Lower lobe of right lung (tissue), 2 donors: ENCODE results near the gene CARS1. TPM values are rescaled to one million over a fixed set of nuclear protein-coding genes. Genes with fewer than 3 reads are reported as not detected.

Experiments
- ATAC-seq, 2 donors: fragments of 200-7000 bp; cut with Tn5 transposase; one replicate each; pipeline ENCODE4 v1.9.1; 2020 to 2022; ENCODE audit warnings: mild to moderate bottlenecking in 2 of 2, moderate library complexity in 2 of 2
- DNase-seq: peaks from one replicate; pipeline ENCODE4 v3.0.0-alpha.2; 2020
- H3K27ac ChIP-seq: fragments of 200-600 bp; one replicate; pipeline ENCODE4 v1.8.0; 2022
- H3K27me3 ChIP-seq: fragments of 200-600 bp; one replicate; pipeline ENCODE4 v1.8.0; 2022; ENCODE audit warnings: low read depth
- H3K36me3 ChIP-seq: fragments of 200-600 bp; one replicate; pipeline ENCODE4 v1.8.0; 2022; ENCODE audit warnings: mild to moderate bottlenecking
- H3K4me1 ChIP-seq: fragments of 200-600 bp; one replicate; pipeline ENCODE4 v1.8.0; 2022
- H3K4me3 ChIP-seq: fragments of 200-600 bp; one replicate; pipeline ENCODE4 v1.8.0; 2022; ENCODE audit warnings: mild to moderate bottlenecking
- H3K9me3 ChIP-seq: fragments of 200-600 bp; one replicate; pipeline ENCODE4 v1.8.0; 2022
- intact Hi-C: fragments of 100-400 bp; cut with DNase I; formaldehyde crosslinking; loops from one replicate; pipeline ENCODE4 v1.11.0; 2022
- total RNA-seq: library from RNA; stranded (reverse); fragmentation: NEBNext Ultra II Directional; extraction: Animal tissue kit (Norgen Biotek cat#: 25700); gene quantifications from one replicate; pipeline ENCODE4 v1.2.1, GENCODE V29; 2021
- TF ChIP-seq, protein P1 (sequence below): fragments of 200-600 bp; IDR thresholded peaks from one replicate; pipeline ENCODE4 v1.8.0; 2022; ENCODE audit warnings: antibody characterized with exemption, mild to moderate bottlenecking
- donor health status: DM: no; HTN: yes; CAD: no; lungs with severe emphysema.

The CARS1 gene
- total RNA-seq, 1 donor from 2014 or later = 40.2 TPM

- ATAC-seq (no peak), DNase-seq (no peak)
- Histone ChIP-seq H3K4me3 (no peak overlapping the region), H3K9me3 (no peaks in the 10 kb centered on the region), H3K27ac (no peak overlapping the region), H3K27me3 (no peaks in the 10 kb centered on the region), H3K36me3 (peaks cover 30% of the 10 kb centered on the region), H3K4me1 (peaks cover 38% of the 10 kb centered on the region)
- intact Hi-C loops = no loop called here
- TF ChIP-seq, protein P1, sequence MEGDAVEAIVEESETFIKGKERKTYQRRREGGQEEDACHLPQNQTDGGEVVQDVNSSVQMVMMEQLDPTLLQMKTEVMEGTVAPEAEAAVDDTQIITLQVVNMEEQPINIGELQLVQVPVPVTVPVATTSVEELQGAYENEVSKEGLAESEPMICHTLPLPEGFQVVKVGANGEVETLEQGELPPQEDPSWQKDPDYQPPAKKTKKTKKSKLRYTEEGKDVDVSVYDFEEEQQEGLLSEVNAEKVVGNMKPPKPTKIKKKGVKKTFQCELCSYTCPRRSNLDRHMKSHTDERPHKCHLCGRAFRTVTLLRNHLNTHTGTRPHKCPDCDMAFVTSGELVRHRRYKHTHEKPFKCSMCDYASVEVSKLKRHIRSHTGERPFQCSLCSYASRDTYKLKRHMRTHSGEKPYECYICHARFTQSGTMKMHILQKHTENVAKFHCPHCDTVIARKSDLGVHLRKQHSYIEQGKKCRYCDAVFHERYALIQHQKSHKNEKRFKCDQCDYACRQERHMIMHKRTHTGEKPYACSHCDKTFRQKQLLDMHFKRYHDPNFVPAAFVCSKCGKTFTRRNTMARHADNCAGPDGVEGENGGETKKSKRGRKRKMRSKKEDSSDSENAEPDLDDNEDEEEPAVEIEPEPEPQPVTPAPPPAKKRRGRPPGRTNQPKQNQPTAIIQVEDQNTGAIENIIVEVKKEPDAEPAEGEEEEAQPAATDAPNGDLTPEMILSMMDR = no peak
These were observed 5.1 kb downstream of the CARS1 start for GRCh38 chr11:3052109-3052479.

DNA sequence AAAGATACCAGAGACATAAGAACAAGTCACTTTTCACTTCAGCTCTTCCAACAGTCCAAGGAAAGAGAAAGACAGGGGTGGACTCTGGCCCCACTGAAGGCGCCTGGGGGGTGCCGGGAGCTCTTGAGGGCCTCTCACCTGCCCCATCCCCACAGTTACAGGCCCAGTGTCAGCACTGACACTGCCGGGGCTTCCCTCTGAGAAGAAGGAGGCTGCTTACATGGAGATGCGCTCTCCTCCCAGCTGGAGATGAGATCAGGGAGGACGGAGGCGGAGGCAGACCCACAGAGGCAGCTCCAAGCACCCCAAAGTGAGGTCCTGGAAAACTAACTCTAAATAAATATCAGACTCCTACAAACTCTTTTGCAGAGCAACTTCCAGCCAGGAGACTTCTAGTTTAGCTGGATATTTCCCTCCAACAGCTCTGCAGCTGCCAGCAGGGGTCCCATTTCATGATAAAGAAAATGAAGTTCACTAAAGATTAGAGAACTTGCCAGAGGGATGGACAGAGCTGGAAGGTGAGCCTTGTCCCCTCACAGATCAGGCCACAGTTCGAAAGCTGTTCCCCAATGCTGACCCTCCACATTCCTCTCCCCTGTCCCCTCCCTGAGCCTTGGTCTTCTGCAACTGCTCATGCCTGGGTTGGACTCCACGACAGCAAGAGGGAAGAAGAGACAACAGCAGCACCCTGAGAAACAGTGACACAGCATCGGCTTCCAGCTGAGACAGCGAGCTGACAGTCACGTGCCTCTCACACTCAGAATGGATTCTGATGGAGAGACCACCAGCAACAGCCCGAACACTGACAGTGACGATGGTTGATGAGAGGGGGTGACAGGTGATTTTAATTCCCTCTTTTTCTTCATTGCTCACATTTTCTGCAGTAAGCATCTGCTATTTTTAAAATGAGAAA is 5.8 kb downstream of the CARS1 start:
- Histone ChIP-seq H3K27ac (no peak overlapping the region), H3K4me1 (peaks cover 36% of the 10 kb centered on the region), H3K36me3 (peaks cover 34% of the 10 kb centered on the region), H3K27me3 (no peaks in the 10 kb centered on the region), H3K4me3 (no peak overlapping the region), H3K9me3 (no peaks in the 10 kb centered on the region)
- TF ChIP-seq, protein P1 = no peak
- no peak for DNase-seq
- intact Hi-C loops = no loop called here
- no peak for ATAC-seq

DNA sequence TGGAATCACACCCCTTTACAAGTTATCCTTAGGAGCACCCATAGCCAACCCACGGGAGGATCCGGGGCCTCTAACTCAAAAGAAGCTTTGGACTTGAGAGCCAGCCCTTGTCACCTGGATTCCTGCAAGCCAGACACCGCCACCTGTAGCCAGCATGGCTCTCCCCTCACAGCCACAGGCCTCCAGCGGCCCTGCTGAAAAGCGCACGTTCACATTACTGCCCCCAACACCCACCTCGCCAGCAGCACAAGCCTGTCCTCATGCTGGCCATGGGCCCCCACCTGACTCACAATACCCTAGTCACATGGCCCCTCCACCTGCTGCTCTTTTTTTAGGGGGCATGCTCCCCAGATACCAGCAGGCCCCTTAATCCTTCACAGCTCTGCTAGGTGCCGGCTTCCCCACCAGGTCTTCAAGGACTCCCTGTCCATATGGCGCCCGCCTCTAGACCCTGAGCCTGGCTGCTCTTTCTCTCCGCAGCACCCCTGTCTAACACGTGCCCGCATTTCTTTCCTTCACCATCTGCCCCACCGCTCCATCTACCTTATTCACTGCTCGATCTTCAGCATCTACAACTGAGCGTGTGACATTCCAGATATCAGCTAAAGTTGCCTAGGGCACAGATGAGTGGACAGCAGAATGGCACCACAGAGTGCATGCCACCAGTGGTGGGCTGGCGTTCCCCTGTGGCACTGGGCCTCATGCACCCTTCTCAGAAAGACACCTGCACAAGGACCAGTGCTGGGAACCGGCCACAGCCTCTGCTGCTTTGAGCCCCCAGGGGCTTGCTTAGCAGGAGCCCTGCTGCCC is 6.6 kb downstream of the CARS1 start:
- Histone ChIP-seq H3K9me3 (no peaks in the 10 kb centered on the region), H3K4me3 (no peak overlapping the region), H3K36me3 (peaks cover 42% of the 10 kb centered on the region), H3K4me1 (peaks cover 27% of the 10 kb centered on the region), H3K27me3 (no peaks in the 10 kb centered on the region), H3K27ac (peak overlapping the region; percentile 72)
- intact Hi-C loops = no loop called here
- TF ChIP-seq, protein P1 = no peak
- no peak for DNase-seq
- no peak for ATAC-seq

DNA sequence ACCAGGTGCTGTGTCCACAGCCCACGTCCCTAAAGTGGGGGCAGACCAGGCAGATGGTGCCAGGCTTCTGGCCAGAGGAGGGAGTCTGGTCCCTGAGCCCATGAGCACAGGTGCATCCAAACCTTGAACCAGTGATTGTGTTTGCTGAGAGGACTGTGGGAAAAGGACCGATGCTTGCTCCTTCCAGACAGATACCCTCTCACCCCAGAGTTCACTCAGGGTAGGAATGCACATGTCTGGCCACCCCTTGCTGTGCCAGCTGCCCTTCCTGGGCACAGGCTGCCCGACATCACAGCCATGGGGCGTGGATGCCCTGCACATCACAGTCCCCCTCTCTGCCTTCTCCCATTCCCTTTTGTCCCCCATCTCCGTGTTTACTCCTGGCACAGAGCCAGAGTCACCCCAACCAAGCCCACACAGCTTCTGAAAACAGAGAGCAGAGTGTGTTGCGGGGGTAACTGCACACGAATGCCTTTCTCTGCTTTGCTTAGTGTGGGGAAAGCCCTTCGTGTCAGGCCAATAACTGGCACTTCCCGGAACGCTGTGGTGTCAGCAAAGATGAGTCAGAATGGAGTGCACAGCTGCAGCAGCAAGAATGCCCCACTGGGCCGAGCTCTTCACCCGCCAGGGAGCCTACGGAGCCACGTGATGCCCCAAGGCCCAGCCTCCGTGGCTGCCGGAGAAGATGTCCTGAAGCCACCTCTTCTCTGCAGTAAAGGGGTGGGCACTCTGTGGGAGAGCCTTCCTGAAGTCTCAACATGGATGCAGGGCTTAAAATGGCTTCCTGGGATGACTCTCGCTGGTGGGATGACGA is 7.6 kb downstream of the CARS1 start:
- TF ChIP-seq, protein P1 = peak; percentile 31
- H3K4me3 ChIP-seq = no peak overlapping the region
- peaks cover 50% of the 10 kb centered on the region for H3K36me3 ChIP-seq
- peak overlapping the region; percentile 72 for H3K27ac ChIP-seq
- H3K9me3 ChIP-seq = no peaks in the 10 kb centered on the region
- ATAC-seq (peak; percentile 85 to 86), DNase-seq (peak; percentile 67)
- no peaks in the 10 kb centered on the region for H3K27me3 ChIP-seq
- peaks cover 22% of the 10 kb centered on the region for H3K4me1 ChIP-seq
- intact Hi-C loops = no loop called here

DNA sequence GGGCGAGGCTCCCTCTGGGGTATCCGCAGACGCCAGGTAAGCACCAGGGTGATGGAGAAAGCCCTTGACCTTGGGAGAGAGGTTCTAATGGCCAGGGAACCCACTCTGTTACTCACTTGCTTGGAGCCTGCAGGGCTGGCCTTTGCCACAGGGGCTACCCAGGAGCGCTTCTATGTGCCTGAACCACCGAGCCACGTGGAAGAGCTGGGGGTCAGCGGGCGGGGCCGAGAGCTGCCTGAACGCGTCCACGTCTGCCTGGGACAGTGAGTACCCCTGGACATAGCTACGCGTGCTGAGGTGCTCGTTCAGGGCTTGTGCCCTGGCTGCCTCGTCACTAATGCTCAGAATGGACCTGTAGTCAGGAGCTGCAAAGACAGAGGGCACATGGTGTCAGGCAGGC is 9.6 kb downstream of the CARS1 start:
- TF ChIP-seq, protein P1 = no peak
- Histone ChIP-seq H3K4me3 (no peak overlapping the region), H3K4me1 (peaks cover 42% of the 10 kb centered on the region), H3K27ac (no peak overlapping the region), H3K9me3 (no peaks in the 10 kb centered on the region), H3K36me3 (peaks cover 39% of the 10 kb centered on the region), H3K27me3 (no peaks in the 10 kb centered on the region)
- no peak for DNase-seq
- ATAC-seq = no peak
- intact Hi-C loops = no loop called here
